HL-60 (cell line): ENCODE results near the gene MBLAC1.
A peak's percentile ranks its signal among the peaks of the same experiment; 100 is the strongest.

Experiments used
- CTCF ChIP-seq: IDR thresholded peaks from one replicate; pipeline ENCODE4 v1.5.1; 2011; ENCODE audit warnings: low read length, control low read depth, inconsistent platforms; ENCODE audit not compliant: insufficient read depth
- GABPA ChIP-seq: IDR thresholded peaks from 2 replicates; pipeline ENCODE4 v1.6.1; 2012; ENCODE audit warnings: low read depth
- POLR2AphosphoS5 ChIP-seq: IDR thresholded peaks from 2 replicates; pipeline ENCODE4 v1.6.1; 2012; ENCODE audit warnings: low read depth
- SPI1 ChIP-seq: IDR thresholded peaks from 2 replicates; pipeline ENCODE4 v1.6.1; 2012; ENCODE audit warnings: low read depth, mild to moderate bottlenecking, borderline replicate concordance
- TF ChIP-seq, protein P1 (sequence below): IDR thresholded peaks from 2 replicates; pipeline ENCODE4 v1.6.1; 2012; ENCODE audit warnings: low read depth; ENCODE audit not compliant: insufficient replicate concordance

DNA sequence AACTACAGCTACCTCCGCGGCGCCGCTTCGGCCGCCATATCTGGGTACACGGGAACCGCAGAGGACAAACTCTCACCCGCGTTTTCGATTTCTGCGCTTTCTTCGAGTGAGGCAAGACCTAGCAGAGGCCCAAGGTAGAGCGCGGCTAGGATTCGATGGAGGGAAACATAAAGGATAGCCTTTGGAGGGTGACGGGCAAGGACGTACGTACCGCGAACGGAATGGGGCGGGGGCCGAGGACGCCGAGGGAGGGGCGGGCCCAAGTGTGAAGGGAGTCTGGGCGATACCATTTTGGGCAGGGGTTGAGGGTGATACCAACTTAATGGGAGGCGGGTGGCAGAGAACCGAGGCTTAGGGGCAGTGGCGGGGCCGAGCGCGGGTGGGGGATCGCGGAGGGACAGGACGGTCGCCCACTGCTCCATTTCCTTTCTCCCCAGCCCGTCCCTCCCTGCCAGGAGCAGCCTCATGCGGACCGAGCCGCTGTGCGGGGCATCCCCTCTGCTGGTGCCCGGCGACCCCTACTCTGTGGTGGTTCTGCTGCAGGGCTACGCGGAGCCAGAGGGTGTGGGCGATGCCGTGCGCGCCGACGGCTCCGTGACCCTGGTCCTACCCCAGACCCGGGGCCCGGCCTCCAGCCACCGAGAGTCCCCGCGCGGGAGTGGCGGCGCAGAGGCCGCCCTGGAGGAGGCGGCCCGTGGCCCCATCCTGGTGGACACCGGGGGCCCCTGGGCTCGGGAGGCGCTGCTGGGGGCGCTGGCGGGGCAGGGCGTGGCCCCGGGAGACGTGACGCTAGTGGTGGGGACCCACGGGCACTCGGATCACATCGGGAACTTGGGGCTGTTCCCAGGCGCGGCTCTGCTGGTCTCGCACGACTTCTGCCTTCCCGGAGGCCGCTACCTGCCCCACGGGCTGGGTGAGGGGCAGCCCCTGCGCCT is at the start of gene MBLAC1:
- no peak for TF ChIP-seq CTCF
- peak; percentile 84 for TF ChIP-seq POLR2AphosphoS5
- TF ChIP-seq SPI1, result no peak
- TF ChIP-seq GABPA, result peak; percentile 35; the same call in 1 of the 2 replicates
- TF ChIP-seq, protein P1, sequence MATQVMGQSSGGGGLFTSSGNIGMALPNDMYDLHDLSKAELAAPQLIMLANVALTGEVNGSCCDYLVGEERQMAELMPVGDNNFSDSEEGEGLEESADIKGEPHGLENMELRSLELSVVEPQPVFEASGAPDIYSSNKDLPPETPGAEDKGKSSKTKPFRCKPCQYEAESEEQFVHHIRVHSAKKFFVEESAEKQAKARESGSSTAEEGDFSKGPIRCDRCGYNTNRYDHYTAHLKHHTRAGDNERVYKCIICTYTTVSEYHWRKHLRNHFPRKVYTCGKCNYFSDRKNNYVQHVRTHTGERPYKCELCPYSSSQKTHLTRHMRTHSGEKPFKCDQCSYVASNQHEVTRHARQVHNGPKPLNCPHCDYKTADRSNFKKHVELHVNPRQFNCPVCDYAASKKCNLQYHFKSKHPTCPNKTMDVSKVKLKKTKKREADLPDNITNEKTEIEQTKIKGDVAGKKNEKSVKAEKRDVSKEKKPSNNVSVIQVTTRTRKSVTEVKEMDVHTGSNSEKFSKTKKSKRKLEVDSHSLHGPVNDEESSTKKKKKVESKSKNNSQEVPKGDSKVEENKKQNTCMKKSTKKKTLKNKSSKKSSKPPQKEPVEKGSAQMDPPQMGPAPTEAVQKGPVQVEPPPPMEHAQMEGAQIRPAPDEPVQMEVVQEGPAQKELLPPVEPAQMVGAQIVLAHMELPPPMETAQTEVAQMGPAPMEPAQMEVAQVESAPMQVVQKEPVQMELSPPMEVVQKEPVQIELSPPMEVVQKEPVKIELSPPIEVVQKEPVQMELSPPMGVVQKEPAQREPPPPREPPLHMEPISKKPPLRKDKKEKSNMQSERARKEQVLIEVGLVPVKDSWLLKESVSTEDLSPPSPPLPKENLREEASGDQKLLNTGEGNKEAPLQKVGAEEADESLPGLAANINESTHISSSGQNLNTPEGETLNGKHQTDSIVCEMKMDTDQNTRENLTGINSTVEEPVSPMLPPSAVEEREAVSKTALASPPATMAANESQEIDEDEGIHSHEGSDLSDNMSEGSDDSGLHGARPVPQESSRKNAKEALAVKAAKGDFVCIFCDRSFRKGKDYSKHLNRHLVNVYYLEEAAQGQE, result peak; percentile 66
